Stomach (tissue), 4 donors: Measurements from ENCODE around the gene ST6GAL2.

Source experiments
- EP300 ChIP-seq: sonication (generic); formaldehyde crosslinking; IDR thresholded peaks from one replicate; pipeline ENCODE4 v1.6.1; 2017; ENCODE audit warnings: antibody characterized with exemption
- POLR2A ChIP-seq, 4 donors: fragments of 450-650 bp; IDR thresholded peaks; one replicate each; pipeline ENCODE4 v1.6.1; 2016; ENCODE audit warnings: antibody characterized with exemption in 4 of 4, control low read depth in 2 of 4, mild to moderate bottlenecking in 1 of 4, moderate library complexity in 1 of 4
- TF ChIP-seq, protein P1 (sequence below), 7 experiments: fragments of 450-650 bp in 4 of 7; fragments of 200-600 bp in 3 of 7; sonication (generic) in 3 of 7; IDR thresholded peaks; one replicate each; pipeline ENCODE4 v1.5.1; 2016 to 2019; ENCODE audit warnings: antibody characterized with exemption in 7 of 7, control low read depth in 2 of 7, mild to moderate bottlenecking in 1 of 7

DNA sequence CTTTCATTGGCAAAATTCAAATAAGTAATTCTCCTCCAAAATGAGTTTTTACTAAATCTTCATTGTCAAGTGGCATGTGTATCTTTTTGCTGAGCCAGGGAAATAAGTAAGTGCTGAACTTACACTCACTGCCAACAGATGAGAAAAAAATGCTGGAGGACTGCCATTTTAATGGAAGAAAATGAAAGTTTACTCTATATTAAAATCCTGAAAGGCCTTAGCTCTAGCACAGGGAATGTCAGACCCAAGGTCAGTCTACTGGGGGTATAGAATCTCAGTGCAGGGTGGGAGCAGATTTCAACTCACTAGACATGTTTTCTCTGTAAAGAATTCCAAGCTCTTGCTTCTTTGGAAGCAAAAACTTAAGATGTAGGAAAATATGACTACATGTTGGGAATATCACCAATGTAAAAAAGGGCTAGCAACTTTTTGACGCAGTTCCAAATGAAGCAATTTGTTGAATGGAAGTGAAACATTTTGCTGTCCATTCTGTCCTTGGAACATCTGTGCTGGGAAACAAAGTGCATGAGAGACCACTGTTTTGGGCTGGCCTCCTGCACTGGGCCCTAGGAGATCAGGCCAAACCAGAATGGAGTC, 127.0 kb downstream of the ST6GAL2 start:
- TF ChIP-seq, protein P1, sequence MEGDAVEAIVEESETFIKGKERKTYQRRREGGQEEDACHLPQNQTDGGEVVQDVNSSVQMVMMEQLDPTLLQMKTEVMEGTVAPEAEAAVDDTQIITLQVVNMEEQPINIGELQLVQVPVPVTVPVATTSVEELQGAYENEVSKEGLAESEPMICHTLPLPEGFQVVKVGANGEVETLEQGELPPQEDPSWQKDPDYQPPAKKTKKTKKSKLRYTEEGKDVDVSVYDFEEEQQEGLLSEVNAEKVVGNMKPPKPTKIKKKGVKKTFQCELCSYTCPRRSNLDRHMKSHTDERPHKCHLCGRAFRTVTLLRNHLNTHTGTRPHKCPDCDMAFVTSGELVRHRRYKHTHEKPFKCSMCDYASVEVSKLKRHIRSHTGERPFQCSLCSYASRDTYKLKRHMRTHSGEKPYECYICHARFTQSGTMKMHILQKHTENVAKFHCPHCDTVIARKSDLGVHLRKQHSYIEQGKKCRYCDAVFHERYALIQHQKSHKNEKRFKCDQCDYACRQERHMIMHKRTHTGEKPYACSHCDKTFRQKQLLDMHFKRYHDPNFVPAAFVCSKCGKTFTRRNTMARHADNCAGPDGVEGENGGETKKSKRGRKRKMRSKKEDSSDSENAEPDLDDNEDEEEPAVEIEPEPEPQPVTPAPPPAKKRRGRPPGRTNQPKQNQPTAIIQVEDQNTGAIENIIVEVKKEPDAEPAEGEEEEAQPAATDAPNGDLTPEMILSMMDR (IDR thresholded peaks at IDR 0.05): no peak
- TF ChIP-seq POLR2A (IDR thresholded peaks at IDR 0.05): no peak
- no peak for TF ChIP-seq EP300
